ENCODE data around the gene TUBB4B.

TUBB4B gene

DNA sequence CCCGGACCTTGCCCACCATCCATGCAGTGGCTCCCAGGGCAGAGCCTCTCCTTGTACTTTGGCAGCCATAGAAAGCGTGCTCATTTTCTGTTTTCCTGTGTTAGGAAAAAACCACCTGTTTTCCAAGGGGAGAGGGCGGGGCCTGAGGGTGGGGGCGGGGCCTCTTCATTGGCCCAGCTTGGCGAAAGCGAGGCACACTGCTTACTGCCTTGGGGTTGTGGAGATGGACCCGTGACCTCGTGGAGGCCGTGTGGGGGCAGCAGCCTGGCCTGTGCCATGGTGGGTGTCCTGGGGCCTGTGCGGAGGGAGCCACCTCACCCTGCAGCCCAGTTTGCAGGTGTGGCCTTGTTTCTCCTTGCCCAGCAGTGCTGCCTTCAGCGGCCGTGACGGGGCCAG, 32.0 kb downstream of the TUBB4B start:
- DNase-seq = no peak

GRCh38 chr9:137273611-137274320, 32.7 kb downstream of the TUBB4B start:
- no peak for DNase-seq

DNA sequence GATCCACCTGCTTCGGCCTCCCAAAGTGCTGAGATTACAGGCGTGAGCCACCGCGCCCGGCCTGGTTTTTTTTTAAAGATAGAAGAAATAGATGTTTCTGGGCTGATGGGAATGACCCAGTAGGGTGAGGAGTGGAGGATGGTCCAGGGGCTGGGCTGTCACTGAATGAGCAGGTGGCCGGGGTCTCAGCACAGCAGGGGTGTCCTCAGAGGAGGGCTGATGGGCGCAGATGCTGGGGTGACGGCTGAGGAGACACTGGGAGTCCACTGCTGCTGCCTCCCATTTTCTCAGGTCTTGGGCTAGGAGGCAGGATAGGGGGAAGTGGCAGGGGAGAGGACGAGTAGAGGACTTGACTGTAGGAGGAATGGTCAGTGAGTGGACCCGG, 34.1 kb downstream of the TUBB4B start:
- no peak for DNase-seq

- DNase-seq = no peak
Measured at GRCh38 chr9:137275588-137276472, 34.7 kb downstream of the TUBB4B start.

- no peak for DNase-seq
Measured at GRCh38 chr9:137276473-137277328, 35.6 kb downstream of the TUBB4B start.

GRCh38 chr9:137277329-137278041, 36.4 kb downstream of the TUBB4B start, which contains the start of gene TOR4A:
Gene TOR4A (plus strand): TSS chr9:137277726. CDS start chr9:137278690, 964 bp downstream.
- DNase-seq = no peak

- DNase-seq = no peak
Measured at GRCh38 chr9:137278061-137278701, 37.1 kb downstream of the TUBB4B start.

- DNase-seq = no peak
Measured at GRCh38 chr9:137278721-137279711, 37.9 kb downstream of the TUBB4B start.

DNA sequence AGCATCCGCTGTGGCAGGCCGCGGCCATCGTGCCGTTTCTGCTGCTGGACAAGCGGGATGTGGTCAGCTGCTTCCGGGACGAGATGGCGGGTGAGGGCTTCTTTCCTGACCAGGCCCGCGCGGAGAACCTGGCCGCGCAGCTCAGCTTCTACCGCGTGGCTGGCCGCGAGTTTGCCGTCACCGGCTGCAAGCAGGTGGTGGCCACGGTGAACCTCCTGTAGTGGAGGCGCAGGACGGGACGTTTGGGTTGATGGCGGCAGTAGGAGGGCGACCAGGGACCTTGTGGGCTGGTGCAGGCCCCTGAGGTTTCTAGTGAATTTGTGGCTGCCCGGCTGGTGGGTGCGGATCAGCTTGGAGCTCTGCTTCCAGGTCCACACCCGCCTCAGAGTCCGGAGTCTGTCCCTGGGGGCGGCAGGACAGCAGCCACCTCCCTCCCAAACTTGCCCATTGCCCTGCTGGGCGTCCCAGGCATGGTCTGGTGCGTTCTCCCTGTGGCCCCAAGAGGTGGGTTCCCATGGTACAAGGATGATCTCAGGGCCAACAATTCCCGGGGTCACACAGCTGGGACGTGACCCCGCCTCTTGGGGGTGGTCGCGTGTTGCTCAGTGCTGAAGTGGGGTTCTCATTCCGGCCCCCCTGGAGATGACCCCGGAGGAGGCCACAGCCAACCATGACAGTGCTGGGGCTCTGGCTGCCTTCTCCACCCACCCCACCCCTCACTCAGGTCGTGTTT, 38.8 kb downstream of the TUBB4B start:
- no peak for DNase-seq

GRCh38 chr9:137280474-137281344, 39.6 kb downstream of the TUBB4B start:
- DNase-seq = no peak

- DNase-seq = no peak
Measured at GRCh38 chr9:137281345-137282116, 40.4 kb downstream of the TUBB4B start.

DNA sequence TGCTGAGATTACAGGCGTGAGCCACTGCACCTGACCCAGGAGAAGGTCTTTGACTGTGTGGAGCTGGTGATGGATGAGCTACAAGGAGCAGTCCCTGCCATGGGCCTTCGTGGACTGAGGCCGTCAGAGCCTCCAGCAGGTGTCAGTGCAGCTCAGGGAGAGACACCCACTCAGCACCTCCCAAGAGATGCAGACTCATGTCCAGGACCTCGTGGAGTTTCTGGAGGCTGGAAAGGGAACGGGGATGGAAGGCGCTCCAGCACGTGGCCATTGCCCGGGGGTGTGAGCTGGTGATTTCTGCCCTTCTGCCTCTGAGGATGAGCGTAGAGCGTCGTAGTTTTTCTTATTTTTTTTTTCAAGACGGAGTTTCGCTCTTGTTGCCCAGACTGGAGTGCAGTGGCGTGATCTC, 45.9 kb downstream of the TUBB4B start:
- DNase-seq = no peak

- no peak for DNase-seq
Measured at GRCh38 chr9:137293094-137293481, 52.0 kb downstream of the TUBB4B start.
